HepG2 (cell line): ENCODE results near the gene RNF208. TPM values are rescaled to one million over a fixed set of nuclear protein-coding genes. Genes with fewer than 3 reads are reported as not detected.
A peak's percentile ranks its signal among the peaks of the same experiment; 100 is the strongest.

Experiments used
- DMAP1 ChIP-seq: IDR thresholded peaks from 2 replicates; pipeline ENCODE4 v1.6.1; 2016
- ELF3 ChIP-seq: IDR thresholded peaks from 2 replicates; pipeline ENCODE4 v1.6.1; 2016; ENCODE audit warnings: missing genetic modification reagents, missing compliant biosample characterization
- MAFG ChIP-seq: sonication (generic); formaldehyde crosslinking; IDR thresholded peaks from 2 replicates; pipeline ENCODE4 v1.5.1; 2020; ENCODE audit warnings: mild to moderate bottlenecking, missing genetic modification reagents
- MED13 ChIP-seq: sonication (generic); formaldehyde crosslinking; IDR thresholded peaks from 2 replicates; pipeline ENCODE4 v1.5.0; 2020; ENCODE audit warnings: missing genetic modification reagents
- NR0B2 ChIP-seq: sonication (generic); formaldehyde crosslinking; IDR thresholded peaks from 2 replicates; pipeline ENCODE4 v1.4.0; 2020; ENCODE audit warnings: mild to moderate bottlenecking, missing genetic modification reagents
- NR2F2 ChIP-seq: IDR thresholded peaks from 2 replicates; pipeline ENCODE4 v1.6.1; 2012; ENCODE audit warnings: low read depth, inconsistent platforms, borderline replicate concordance
- RFXAP ChIP-seq: sonication (generic); formaldehyde crosslinking; IDR thresholded peaks from 2 replicates; pipeline ENCODE4 v1.4.0; 2020; ENCODE audit warnings: missing genetic modification reagents, borderline replicate concordance
- SUZ12 ChIP-seq: fragments of 150-350 bp; IDR thresholded peaks from 2 replicates; pipeline ENCODE4 v1.6.1; 2014; ENCODE audit warnings: low read depth, low read length
- ZNF205 ChIP-seq: IDR thresholded peaks from 2 replicates; pipeline ENCODE4 v1.6.1; 2018; ENCODE audit warnings: missing biosample characterization, missing genetic modification reagents
- ZNF629 ChIP-seq: sonication (generic); formaldehyde crosslinking; conservative IDR thresholded peaks from 2 replicates; pipeline ENCODE4 v1.5.0; 2020; ENCODE audit warnings: missing genetic modification reagents
- ZNF713 ChIP-seq: sonication (generic); formaldehyde crosslinking; IDR thresholded peaks from 2 replicates; pipeline ENCODE4 v1.4.0; 2020; ENCODE audit warnings: mild to moderate bottlenecking, missing genetic modification reagents
- ZSCAN12 ChIP-seq: sonication (generic); formaldehyde crosslinking; IDR thresholded peaks from 2 replicates; pipeline ENCODE4 v1.9.0; 2021; ENCODE audit warnings: mild to moderate bottlenecking, missing genetic modification reagents
- ZSCAN5A ChIP-seq: sonication (generic); formaldehyde crosslinking; IDR thresholded peaks from 2 replicates; pipeline ENCODE4 v1.8.0; 2022; ENCODE audit warnings: mild to moderate bottlenecking, missing genetic modification reagents, borderline replicate concordance
- polyA plus RNA-seq, 8 experiments: library from polyadenylated mRNA; depleted of rRNA in 3 of 8; stranded (reverse) in 7 of 8; unstranded in 1 of 8; fragments of >200 nt; fragmentation: Illumina TruSeq in 4 of 8; extraction: Trizol in 4 of 8; gene quantifications; 2 replicates each; pipeline versions ENCODE4 v1.2.1 to v1.2.3, GENCODE V29; 2011 to 2016; ENCODE audit warnings: low read depth in 4 of 8, missing spikeins in 1 of 8, mixed read lengths in 1 of 8; ENCODE audit not compliant: insufficient read depth in 1 of 8
- total RNA-seq, 5 experiments: library from RNA; depleted of rRNA; stranded (reverse); fragments of >200 nt; fragmentation: Illumina TruSeq; extraction: Trizol; gene quantifications; 2 replicates each; pipeline ENCODE4 v1.2.3, GENCODE V29; 2016; ENCODE audit warnings: low read depth in 1 of 5
- TF ChIP-seq, protein P1 (sequence below): sonication (generic); formaldehyde crosslinking; IDR thresholded peaks from 2 replicates; pipeline ENCODE4 v1.4.0; 2020; ENCODE audit warnings: missing genetic modification reagents, borderline replicate concordance
- TF ChIP-seq, protein P2 (sequence below): sonication (generic); formaldehyde crosslinking; IDR thresholded peaks from 2 replicates; pipeline ENCODE4 v1.4.0; 2020; ENCODE audit warnings: missing genetic modification reagents
- TF ChIP-seq, protein P3 (sequence below): sonication (generic); formaldehyde crosslinking; IDR thresholded peaks from 2 replicates; pipeline ENCODE4 v1.4.0; 2020; ENCODE audit warnings: missing genetic modification reagents
- TF ChIP-seq, protein P4 (sequence below): sonication (generic); formaldehyde crosslinking; IDR thresholded peaks from 2 replicates; pipeline ENCODE4 v1.5.0; 2020; ENCODE audit warnings: missing genetic modification reagents, mild to moderate bottlenecking, borderline replicate concordance

RNF208 gene
- total and polyA plus RNA-seq, 2 of the 13 experiments (the other 11 are each of a cell fraction or from before 2014, with no cell fraction given), result 1.6 to 2.1 TPM

- TF ChIP-seq, protein P1, sequence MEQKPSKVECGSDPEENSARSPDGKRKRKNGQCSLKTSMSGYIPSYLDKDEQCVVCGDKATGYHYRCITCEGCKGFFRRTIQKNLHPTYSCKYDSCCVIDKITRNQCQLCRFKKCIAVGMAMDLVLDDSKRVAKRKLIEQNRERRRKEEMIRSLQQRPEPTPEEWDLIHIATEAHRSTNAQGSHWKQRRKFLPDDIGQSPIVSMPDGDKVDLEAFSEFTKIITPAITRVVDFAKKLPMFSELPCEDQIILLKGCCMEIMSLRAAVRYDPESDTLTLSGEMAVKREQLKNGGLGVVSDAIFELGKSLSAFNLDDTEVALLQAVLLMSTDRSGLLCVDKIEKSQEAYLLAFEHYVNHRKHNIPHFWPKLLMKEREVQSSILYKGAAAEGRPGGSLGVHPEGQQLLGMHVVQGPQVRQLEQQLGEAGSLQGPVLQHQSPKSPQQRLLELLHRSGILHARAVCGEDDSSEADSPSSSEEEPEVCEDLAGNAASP (CRISPR knock-in tag), result no peak
- TF ChIP-seq ZNF205 (CRISPR knock-in tag) (peak; percentile 66), SUZ12 (no peak), ELF3 (CRISPR knock-in tag) (peak; percentile 81), ZSCAN12 (CRISPR knock-in tag) (0 out of 2 replicates have a peak, but pooled peaks have one; percentile 45), ZNF713 (CRISPR knock-in tag) (0 out of 2 replicates have a peak, but pooled peaks have one; percentile 65), DMAP1 (CRISPR knock-in tag) (peak; percentile 84), NR2F2 (no peak), ZNF629 (CRISPR knock-in tag) (no peak), MAFG (CRISPR knock-in tag) (0 out of 2 replicates have a peak, but pooled peaks have one; percentile 24), NR0B2 (peak; percentile 42; the same call in 1 of the 2 replicates), ZSCAN5A (CRISPR knock-in tag) (no peak), MED13 (CRISPR knock-in tag) (no peak), RFXAP (CRISPR knock-in tag) (peak; percentile 55; the same call in 1 of the 2 replicates)
- TF ChIP-seq, protein P2, sequence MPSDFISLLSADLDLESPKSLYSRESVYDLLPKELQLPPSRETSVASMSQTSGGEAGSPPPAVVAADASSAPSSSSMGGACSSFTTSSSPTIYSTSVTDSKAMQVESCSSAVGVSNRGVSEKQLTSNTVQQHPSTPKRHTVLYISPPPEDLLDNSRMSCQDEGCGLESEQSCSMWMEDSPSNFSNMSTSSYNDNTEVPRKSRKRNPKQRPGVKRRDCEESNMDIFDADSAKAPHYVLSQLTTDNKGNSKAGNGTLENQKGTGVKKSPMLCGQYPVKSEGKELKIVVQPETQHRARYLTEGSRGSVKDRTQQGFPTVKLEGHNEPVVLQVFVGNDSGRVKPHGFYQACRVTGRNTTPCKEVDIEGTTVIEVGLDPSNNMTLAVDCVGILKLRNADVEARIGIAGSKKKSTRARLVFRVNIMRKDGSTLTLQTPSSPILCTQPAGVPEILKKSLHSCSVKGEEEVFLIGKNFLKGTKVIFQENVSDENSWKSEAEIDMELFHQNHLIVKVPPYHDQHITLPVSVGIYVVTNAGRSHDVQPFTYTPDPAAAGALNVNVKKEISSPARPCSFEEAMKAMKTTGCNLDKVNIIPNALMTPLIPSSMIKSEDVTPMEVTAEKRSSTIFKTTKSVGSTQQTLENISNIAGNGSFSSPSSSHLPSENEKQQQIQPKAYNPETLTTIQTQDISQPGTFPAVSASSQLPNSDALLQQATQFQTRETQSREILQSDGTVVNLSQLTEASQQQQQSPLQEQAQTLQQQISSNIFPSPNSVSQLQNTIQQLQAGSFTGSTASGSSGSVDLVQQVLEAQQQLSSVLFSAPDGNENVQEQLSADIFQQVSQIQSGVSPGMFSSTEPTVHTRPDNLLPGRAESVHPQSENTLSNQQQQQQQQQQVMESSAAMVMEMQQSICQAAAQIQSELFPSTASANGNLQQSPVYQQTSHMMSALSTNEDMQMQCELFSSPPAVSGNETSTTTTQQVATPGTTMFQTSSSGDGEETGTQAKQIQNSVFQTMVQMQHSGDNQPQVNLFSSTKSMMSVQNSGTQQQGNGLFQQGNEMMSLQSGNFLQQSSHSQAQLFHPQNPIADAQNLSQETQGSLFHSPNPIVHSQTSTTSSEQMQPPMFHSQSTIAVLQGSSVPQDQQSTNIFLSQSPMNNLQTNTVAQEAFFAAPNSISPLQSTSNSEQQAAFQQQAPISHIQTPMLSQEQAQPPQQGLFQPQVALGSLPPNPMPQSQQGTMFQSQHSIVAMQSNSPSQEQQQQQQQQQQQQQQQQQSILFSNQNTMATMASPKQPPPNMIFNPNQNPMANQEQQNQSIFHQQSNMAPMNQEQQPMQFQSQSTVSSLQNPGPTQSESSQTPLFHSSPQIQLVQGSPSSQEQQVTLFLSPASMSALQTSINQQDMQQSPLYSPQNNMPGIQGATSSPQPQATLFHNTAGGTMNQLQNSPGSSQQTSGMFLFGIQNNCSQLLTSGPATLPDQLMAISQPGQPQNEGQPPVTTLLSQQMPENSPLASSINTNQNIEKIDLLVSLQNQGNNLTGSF (CRISPR knock-in tag), result no peak
- TF ChIP-seq, protein P3, sequence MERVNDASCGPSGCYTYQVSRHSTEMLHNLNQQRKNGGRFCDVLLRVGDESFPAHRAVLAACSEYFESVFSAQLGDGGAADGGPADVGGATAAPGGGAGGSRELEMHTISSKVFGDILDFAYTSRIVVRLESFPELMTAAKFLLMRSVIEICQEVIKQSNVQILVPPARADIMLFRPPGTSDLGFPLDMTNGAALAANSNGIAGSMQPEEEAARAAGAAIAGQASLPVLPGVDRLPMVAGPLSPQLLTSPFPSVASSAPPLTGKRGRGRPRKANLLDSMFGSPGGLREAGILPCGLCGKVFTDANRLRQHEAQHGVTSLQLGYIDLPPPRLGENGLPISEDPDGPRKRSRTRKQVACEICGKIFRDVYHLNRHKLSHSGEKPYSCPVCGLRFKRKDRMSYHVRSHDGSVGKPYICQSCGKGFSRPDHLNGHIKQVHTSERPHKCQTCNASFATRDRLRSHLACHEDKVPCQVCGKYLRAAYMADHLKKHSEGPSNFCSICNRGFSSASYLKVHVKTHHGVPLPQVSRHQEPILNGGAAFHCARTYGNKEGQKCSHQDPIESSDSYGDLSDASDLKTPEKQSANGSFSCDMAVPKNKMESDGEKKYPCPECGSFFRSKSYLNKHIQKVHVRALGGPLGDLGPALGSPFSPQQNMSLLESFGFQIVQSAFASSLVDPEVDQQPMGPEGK (CRISPR knock-in tag), result peak; percentile 86
- TF ChIP-seq, protein P4, sequence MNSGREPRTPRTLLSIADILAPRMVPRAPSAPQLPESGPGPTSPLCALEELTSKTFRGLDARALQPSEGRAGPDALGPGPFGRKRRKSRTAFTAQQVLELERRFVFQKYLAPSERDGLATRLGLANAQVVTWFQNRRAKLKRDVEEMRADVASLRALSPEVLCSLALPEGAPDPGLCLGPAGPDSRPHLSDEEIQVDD (CRISPR knock-in tag), result no peak
Measured at GRCh38 chr9:137205126-137206069, 16.6 kb downstream of the RNF208 start, which contains the start of the genes NDOR1 and TMEM203 (continued).
